HFFc6 (cell line): Measurements from ENCODE around the gene LMX1B. TPM values are rescaled to one million over a fixed set of nuclear protein-coding genes. Genes with fewer than 3 reads are reported as not detected.

Experiments
- DNase-seq: peaks from one replicate; pipeline ENCODE4 v3.0.0-alpha.2; 2018
- H3K27ac Mint-ChIP-seq: 2 replicates; pipeline ENCODE4 v1.8.0; 2020; ENCODE audit warnings: mild to moderate bottlenecking, mixed read lengths
- H3K27me3 Mint-ChIP-seq: 2 replicates; pipeline ENCODE4 v1.8.0; 2021; ENCODE audit warnings: mild to moderate bottlenecking, moderate library complexity, mixed read lengths; ENCODE audit not compliant: insufficient read depth
- H3K36me3 Mint-ChIP-seq: 2 replicates; pipeline ENCODE4 v1.8.0; 2021; ENCODE audit warnings: low read depth, mixed read lengths
- H3K4me1 Mint-ChIP-seq: 2 replicates; pipeline ENCODE4 v1.8.0; 2020; ENCODE audit warnings: low read depth, mixed read lengths
- H3K4me3 Mint-ChIP-seq: 2 replicates; pipeline ENCODE4 v1.8.0; 2020; ENCODE audit warnings: mild to moderate bottlenecking, moderate library complexity, mixed read lengths
- H3K9me3 Mint-ChIP-seq: 2 replicates; pipeline ENCODE4 v1.8.0; 2020; ENCODE audit warnings: mild to moderate bottlenecking, mixed read lengths
- total RNA-seq, 6 experiments: library from RNA; stranded (reverse); fragmentation: NEBNext Ultra II Directional; extraction: Animal tissue kit (Norgen Biotek cat#: 25700); gene quantifications; 2 replicates in 1 of 6; 3 replicates in 5 of 6; pipeline ENCODE4 v1.2.3, GENCODE V29; 2021
- TF ChIP-seq, protein P1 (sequence below): fragments of 200-600 bp; sonication (generic); IDR thresholded peaks from 2 replicates; pipeline ENCODE4 v1.5.0; 2021; ENCODE audit warnings: antibody characterized with exemption, mild to moderate bottlenecking

Gene LMX1B
- total RNA-seq, 6 experiments from 2014 or later, result not detected

DNA sequence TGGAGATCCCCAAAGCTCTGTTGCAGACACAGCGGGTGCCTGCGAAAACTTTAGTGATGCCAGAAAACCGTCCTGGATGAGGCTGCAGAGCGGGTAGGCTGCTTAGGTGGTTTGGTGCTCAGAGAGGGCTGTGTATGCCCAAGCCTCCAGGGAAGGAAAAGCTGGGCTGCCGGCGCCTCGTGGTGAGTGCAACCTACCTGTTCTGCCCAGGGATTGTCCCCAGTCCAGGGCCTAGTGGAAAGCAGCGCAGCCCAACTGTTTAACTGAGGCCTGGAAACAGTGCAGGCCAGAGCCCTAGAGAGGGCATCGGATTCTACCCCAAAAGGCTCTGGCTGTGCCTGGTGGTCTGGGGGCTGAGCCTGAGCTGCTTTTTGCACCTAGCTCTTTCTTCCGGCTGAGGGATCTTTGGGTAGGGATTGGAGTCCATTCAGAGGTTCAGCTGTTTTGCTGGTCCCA lies 2.8 kb downstream of the LMX1B start:
- no peak for DNase-seq
- Mint-ChIP-seq H3K27me3 (peaks cover 62% of the 10 kb centered on the region), H3K9me3 (no peaks in the 10 kb centered on the region), H3K36me3 (no peaks in the 10 kb centered on the region), H3K4me3 (no peak overlapping the region), H3K4me1 (peaks cover 11% of the 10 kb centered on the region), H3K27ac (no peak overlapping the region)
- TF ChIP-seq, protein P1, sequence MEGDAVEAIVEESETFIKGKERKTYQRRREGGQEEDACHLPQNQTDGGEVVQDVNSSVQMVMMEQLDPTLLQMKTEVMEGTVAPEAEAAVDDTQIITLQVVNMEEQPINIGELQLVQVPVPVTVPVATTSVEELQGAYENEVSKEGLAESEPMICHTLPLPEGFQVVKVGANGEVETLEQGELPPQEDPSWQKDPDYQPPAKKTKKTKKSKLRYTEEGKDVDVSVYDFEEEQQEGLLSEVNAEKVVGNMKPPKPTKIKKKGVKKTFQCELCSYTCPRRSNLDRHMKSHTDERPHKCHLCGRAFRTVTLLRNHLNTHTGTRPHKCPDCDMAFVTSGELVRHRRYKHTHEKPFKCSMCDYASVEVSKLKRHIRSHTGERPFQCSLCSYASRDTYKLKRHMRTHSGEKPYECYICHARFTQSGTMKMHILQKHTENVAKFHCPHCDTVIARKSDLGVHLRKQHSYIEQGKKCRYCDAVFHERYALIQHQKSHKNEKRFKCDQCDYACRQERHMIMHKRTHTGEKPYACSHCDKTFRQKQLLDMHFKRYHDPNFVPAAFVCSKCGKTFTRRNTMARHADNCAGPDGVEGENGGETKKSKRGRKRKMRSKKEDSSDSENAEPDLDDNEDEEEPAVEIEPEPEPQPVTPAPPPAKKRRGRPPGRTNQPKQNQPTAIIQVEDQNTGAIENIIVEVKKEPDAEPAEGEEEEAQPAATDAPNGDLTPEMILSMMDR, result no peak

DNA sequence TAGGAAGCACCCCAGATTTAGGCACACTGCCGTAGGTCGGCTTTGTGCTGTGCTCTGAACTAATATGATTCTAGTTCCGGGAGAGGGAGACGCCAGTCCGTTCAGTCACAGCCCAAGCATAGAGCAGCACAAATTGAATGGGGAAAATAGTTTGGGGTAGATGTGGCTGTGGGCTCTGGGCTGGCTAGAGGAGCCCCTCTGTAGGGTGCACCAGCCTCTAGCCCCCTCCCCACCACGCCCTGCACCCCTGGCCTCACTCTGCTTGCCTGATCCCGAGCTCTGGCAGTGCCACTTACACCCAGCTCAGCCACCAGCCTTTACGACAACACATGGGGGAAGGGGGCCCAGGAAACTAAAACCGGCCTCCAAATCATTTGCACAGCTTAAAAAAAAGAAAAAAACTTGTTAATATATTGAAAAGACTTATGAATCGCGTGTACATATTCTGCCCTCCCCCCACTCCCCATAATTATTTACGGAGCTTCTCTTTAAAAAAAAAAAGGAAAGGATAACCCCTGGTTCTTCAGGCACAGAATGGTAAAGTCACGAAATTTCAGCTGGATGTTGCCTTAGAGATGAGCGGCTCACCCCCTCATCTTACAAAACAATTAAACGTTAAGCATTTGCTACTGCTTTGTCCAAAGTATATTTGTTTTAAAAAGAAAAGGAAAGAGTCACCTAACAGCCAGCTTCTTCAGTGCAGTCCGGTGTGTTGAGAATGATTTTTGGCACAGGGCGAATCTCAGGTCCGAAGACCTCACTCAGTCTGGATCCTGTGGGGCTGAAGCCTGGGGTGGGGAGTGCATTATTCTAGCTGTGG lies 3.5 kb downstream of the LMX1B start:
- peaks cover 5% of the 10 kb centered on the region for H3K4me1 Mint-ChIP-seq
- no peak overlapping the region for H3K4me3 Mint-ChIP-seq
- DNase-seq, result no peak

DNA sequence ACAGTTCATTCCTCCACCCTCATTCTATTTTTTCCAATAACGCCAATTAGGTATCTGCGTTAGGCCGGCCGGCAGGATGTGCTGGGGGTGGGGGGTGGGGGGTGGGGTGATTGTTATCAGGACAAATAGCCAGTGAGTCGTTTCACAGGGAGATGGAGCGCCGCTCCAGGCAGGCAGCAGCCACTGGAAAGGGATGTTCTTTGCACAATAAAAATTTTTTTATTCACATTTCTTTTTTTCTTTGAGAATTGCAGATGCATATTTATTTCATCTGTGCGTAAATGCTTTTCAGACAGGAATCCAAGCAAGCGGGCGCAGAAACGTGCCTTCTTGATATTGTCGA lies 4.1 kb downstream of the LMX1B start:
- no peak for DNase-seq
- no peaks in the 10 kb centered on the region for H3K36me3 Mint-ChIP-seq
- H3K4me3 Mint-ChIP-seq, result no peak overlapping the region
- H3K9me3 Mint-ChIP-seq, result no peaks in the 10 kb centered on the region
- peaks cover 63% of the 10 kb centered on the region for H3K27me3 Mint-ChIP-seq
- peaks cover 5% of the 10 kb centered on the region for H3K4me1 Mint-ChIP-seq
- H3K27ac Mint-ChIP-seq, result no peak overlapping the region
- TF ChIP-seq, protein P1, result no peak

More for the DNA sequence above, 3.5 kb downstream of the LMX1B start:
- TF ChIP-seq, protein P1, result no peak
- Mint-ChIP-seq H3K9me3 (no peaks in the 10 kb centered on the region), H3K27me3 (peaks cover 61% of the 10 kb centered on the region), H3K27ac (no peak overlapping the region), H3K36me3 (no peaks in the 10 kb centered on the region)

DNA sequence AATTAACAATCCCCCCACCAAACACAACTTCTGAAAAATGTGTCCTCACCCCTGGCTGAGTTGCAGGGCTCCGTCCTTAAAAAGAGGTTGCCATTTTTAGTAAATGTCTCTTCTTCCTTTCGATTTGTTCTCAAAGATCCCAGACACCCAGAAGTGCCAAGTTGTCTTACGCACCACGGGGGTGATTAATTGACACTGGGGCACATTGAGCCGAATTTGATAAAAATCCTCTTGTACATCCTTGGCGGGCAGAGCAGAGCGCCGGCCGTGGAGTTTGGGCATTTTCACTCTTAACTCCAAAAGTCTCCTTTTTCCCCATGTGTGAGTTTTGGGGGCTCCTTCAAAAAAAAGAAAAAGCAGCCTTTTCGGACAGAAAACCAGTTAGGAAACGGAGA lies 4.5 kb downstream of the LMX1B start:
- TF ChIP-seq, protein P1, result no peak
- H3K9me3 Mint-ChIP-seq, result no peaks in the 10 kb centered on the region
- no peaks in the 10 kb centered on the region for H3K36me3 Mint-ChIP-seq
- no peak for DNase-seq
- H3K4me3 Mint-ChIP-seq, result peak overlapping the region; percentile 20; the same call in 1 of the 2 replicates
- H3K27ac Mint-ChIP-seq, result no peak overlapping the region
- H3K27me3 Mint-ChIP-seq, result peaks cover 67% of the 10 kb centered on the region
- H3K4me1 Mint-ChIP-seq, result peaks cover 5% of the 10 kb centered on the region

DNA sequence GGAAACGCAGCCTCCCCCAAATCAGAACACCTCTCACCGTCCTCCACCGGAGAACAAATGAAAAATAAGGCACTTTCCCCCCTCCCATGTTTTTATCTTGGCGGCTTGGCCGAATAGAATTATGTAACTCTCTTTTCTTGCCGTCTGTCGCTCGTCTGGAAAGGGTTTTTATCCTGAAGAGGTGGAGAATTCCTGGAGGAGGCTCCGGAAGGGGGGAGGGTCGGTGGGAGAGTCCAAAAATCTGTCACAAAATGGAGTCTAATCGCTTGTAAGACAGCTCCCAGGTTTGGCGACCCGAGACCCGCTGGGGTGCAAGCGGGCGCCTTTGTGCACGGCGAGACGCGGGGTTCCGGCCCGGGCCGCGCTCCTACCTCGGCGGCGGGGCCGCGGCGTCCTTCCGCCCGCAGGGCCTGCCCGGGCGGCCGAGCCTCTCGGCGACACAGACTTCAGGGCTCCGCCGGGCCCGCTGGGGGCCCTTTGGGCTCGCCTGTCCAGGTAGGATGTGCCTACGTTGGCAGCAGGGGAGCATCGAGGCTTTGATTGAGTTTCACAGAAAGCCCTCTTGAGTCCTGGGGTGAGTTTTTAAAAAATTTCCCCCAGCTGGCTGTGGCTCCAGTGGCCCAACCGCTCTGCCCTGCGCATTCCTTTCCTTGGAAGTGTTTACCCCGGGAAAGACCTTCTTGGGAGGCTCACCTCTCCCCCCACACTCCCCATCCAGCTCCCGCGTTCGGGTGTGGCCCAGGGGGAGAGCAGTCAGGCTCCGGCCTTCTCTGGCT lies 5.0 kb downstream of the LMX1B start:
- no peak overlapping the region for H3K4me3 Mint-ChIP-seq
- H3K9me3 Mint-ChIP-seq, result no peaks in the 10 kb centered on the region
- peaks cover 71% of the 10 kb centered on the region for H3K27me3 Mint-ChIP-seq
- DNase-seq, result no peak
- no peaks in the 10 kb centered on the region for H3K36me3 Mint-ChIP-seq
- H3K27ac Mint-ChIP-seq, result no peak overlapping the region
- TF ChIP-seq, protein P1, result no peak
- H3K4me1 Mint-ChIP-seq, result peaks cover 5% of the 10 kb centered on the region
